Natural killer cell (primary cell): ENCODE data around the gene FABP1. TPM values are rescaled to one million over a fixed set of nuclear protein-coding genes. Genes with fewer than 3 reads are reported as not detected.

Source experiments
- ATAC-seq, 3 donors: fragments of 150-1000 bp in 2 of 3; fragments of 200-7000 bp in 1 of 3; cut with Tn5 transposase; 1 replicate in 1 of 3; 2 replicates in 2 of 3; pipeline ENCODE4 v1.10.0; 2021; ENCODE audit warnings: mild to moderate bottlenecking in 2 of 3, moderate library complexity in 2 of 3
- DNase-seq, 2 donors: peaks; one replicate each; pipeline versions ENCODE4 v3.0.0 to v3.0.0-alpha.2; 2013 to 2021; ENCODE audit warnings: mixed read lengths in 1 of 2
- H3K27ac ChIP-seq: one replicate; pipeline ENCODE4 v1.5.1; 2013; ENCODE audit warnings: mild to moderate bottlenecking, low read length
- H3K27me3 ChIP-seq: one replicate; pipeline ENCODE4 v1.6.1; 2013; ENCODE audit warnings: low read length; ENCODE audit not compliant: control insufficient read depth, insufficient read depth
- H3K36me3 ChIP-seq: one replicate; pipeline ENCODE4 v1.6.1; 2013; ENCODE audit warnings: low read length; ENCODE audit not compliant: control insufficient read depth, insufficient read depth
- H3K4me1 ChIP-seq: one replicate; pipeline ENCODE4 v1.6.1; 2013; ENCODE audit warnings: low read length; ENCODE audit not compliant: control insufficient read depth, insufficient read depth
- H3K4me3 ChIP-seq: one replicate; pipeline ENCODE4 v1.5.1; 2013; ENCODE audit warnings: low read length
- H3K9me3 ChIP-seq: one replicate; pipeline ENCODE4 v1.6.1; 2013; ENCODE audit warnings: low read length; ENCODE audit not compliant: control insufficient read depth, insufficient read depth
- H3K27ac Mint-ChIP-seq, 2 donors: one replicate each; pipeline ENCODE4 v1.8.0; 2022; ENCODE audit warnings: mild to moderate bottlenecking in 2 of 2, mixed read lengths in 2 of 2, moderate library complexity in 1 of 2
- H3K27me3 Mint-ChIP-seq, 2 donors: one replicate each; pipeline ENCODE4 v1.8.0; 2022; ENCODE audit warnings: low read depth in 2 of 2, mixed read lengths in 2 of 2
- H3K36me3 Mint-ChIP-seq: one replicate; pipeline ENCODE4 v1.8.0; 2022; ENCODE audit warnings: mixed read lengths
- H3K4me1 Mint-ChIP-seq, 2 donors: one replicate each; pipeline ENCODE4 v1.8.0; 2022; ENCODE audit warnings: mixed read lengths in 2 of 2
- H3K4me3 Mint-ChIP-seq: one replicate; pipeline ENCODE4 v1.8.0; 2022; ENCODE audit warnings: mild to moderate bottlenecking, moderate library complexity, mixed read lengths
- H3K9me3 Mint-ChIP-seq, 2 donors: one replicate each; pipeline ENCODE4 v1.8.0; 2022; ENCODE audit warnings: mixed read lengths in 2 of 2
- CTCF ChIP-seq: fragments of 200-600 bp; IDR thresholded peaks from one replicate; pipeline ENCODE4 v1.8.0; 2022; ENCODE audit warnings: antibody characterized with exemption
- WGBS: methylation state at CpG from one replicate; pipeline ENCODE4 v1.1.7; 2013; ENCODE audit warnings: missing lambda C conversion rate; ENCODE audit not compliant: insufficient coverage; 5-methylcytosine and 5-hydroxymethylcytosine counted together
- intact Hi-C: fragments of 100-400 bp; cut with micrococcal nuclease; formaldehyde crosslinking; loops from one replicate; pipeline ENCODE4 v1.14.2; 2022
- total RNA-seq, 4 donors: library from RNA; stranded (reverse); fragments of 120-200 nt in 1 of 4; gene quantifications; one replicate each; pipeline versions ENCODE4 v1.2.3 to v1.2.4, GENCODE V29; 2013 to 2022

Gene FABP1
- total RNA-seq, 3 donors from 2014 or later (not counting 1 experiment from before 2014, with no cell fraction given), result not detected

GRCh38 chr2:88113069-88113468, 14.8 kb downstream of the FABP1 start:
- H3K27me3 Mint-ChIP-seq, result peaks cover 2 to 29% of the 10 kb centered on the region in 2 donors
- Histone ChIP-seq H3K9me3 (no peaks in the 10 kb centered on the region), H3K36me3 (no peaks in the 10 kb centered on the region), H3K4me1 (no peaks in the 10 kb centered on the region), H3K27me3 (no peaks in the 10 kb centered on the region), H3K27ac (no peak overlapping the region), H3K4me3 (no peak overlapping the region)
- no peak for ATAC-seq
- H3K9me3 Mint-ChIP-seq, result no peaks in the 10 kb centered on the region
- no peak for DNase-seq
- H3K4me1 Mint-ChIP-seq, result no peaks in the 10 kb centered on the region
- H3K27ac Mint-ChIP-seq, result no peak overlapping the region
- no peak overlapping the region for H3K4me3 Mint-ChIP-seq
- intact Hi-C loops, result no loop called here
- no peak for TF ChIP-seq CTCF
- 100% methylated on average over 1 of the region's 2 CpGs for WGBS
- no peaks in the 10 kb centered on the region for H3K36me3 Mint-ChIP-seq

- Mint-ChIP-seq H3K36me3 (no peaks in the 10 kb centered on the region), H3K27ac (no peak overlapping the region), H3K9me3 (no peaks in the 10 kb centered on the region), H3K4me3 (no peak overlapping the region), H3K27me3 (peaks cover 0 to 12% of the 10 kb centered on the region in 2 donors), H3K4me1 (no peaks in the 10 kb centered on the region)
- no peaks in the 10 kb centered on the region for H3K4me1 ChIP-seq
- intact Hi-C loops, result no loop called here
- no peak for DNase-seq
- no peak overlapping the region for H3K4me3 ChIP-seq
- no peaks in the 10 kb centered on the region for H3K9me3 ChIP-seq
- no peaks in the 10 kb centered on the region for H3K27me3 ChIP-seq
- 41% methylated on average over 2 of the region's 2 CpGs for WGBS
- no peak for TF ChIP-seq CTCF
- H3K27ac ChIP-seq, result no peak overlapping the region
- no peaks in the 10 kb centered on the region for H3K36me3 ChIP-seq
- ATAC-seq, result no peak
These were observed 17.0 kb downstream of the FABP1 start for GRCh38 chr2:88110830-88111229.

DNA sequence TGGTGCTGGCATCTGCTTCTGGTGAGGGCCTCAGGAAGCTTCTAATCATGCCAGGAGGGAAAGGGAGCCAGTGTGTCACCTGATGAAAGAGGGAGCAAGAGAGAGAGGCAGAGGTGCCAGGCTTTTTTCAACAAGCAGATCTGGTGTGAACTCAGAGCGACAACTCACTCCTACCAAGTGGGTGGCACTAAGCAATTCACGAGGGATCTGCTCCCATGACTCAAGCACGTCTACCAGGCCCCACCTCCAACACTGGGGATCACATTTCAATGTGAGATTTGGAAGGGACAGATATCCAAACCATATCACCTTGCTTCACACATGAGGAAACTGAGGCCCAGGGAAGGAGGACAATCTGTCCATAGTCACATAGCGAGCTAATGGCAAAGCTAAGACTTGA, 19.1 kb downstream of the FABP1 start:
- H3K4me3 Mint-ChIP-seq, result no peak overlapping the region
- no peaks in the 10 kb centered on the region for H3K36me3 ChIP-seq
- intact Hi-C loops, result no loop called here
- no peaks in the 10 kb centered on the region for H3K9me3 ChIP-seq
- H3K27me3 ChIP-seq, result no peaks in the 10 kb centered on the region
- H3K27me3 Mint-ChIP-seq, result peaks cover 0 to 3% of the 10 kb centered on the region in 2 donors
- DNase-seq (no peak), ATAC-seq (no peak)
- no peak overlapping the region for H3K27ac Mint-ChIP-seq
- H3K4me1 Mint-ChIP-seq, result no peaks in the 10 kb centered on the region
- no peaks in the 10 kb centered on the region for H3K9me3 Mint-ChIP-seq
- H3K4me1 ChIP-seq, result no peaks in the 10 kb centered on the region
- H3K4me3 ChIP-seq, result no peak overlapping the region
- no peaks in the 10 kb centered on the region for H3K36me3 Mint-ChIP-seq
- TF ChIP-seq CTCF, result no peak
- H3K27ac ChIP-seq, result no peak overlapping the region
- WGBS, result 87% methylated on average over 4 of the region's 4 CpGs

DNA sequence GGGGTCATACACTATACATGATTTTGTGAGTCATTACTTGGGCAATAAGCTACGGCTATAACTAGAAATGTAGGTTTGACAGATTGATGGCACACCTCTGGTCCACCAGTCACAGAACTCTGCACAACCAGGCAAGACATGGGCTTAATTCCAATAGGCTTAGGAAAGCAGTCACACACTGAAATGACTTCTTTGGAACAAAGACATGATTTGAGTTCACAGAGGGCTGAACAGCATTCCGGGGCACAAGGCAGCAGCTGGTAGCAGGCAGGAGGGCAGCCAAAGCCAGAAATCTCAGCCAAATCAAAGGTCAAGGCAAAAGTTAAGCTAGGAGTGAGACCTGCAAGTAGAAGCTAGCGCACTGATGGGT, 27.4 kb downstream of the FABP1 start:
- Mint-ChIP-seq H3K4me1 (no peaks in the 10 kb centered on the region), H3K36me3 (no peaks in the 10 kb centered on the region), H3K4me3 (no peak overlapping the region), H3K9me3 (no peaks in the 10 kb centered on the region), H3K27ac (no peak overlapping the region), H3K27me3 (peaks cover 13 to 26% of the 10 kb centered on the region in 2 donors)
- no peak overlapping the region for H3K4me3 ChIP-seq
- H3K4me1 ChIP-seq, result no peaks in the 10 kb centered on the region
- ATAC-seq, result no peak
- 89% methylated on average over 3 of the region's 3 CpGs for WGBS
- no peaks in the 10 kb centered on the region for H3K36me3 ChIP-seq
- no peaks in the 10 kb centered on the region for H3K27me3 ChIP-seq
- no peak for DNase-seq
- no peak overlapping the region for H3K27ac ChIP-seq
- intact Hi-C loops, result no loop called here
- no peaks in the 10 kb centered on the region for H3K9me3 ChIP-seq
- TF ChIP-seq CTCF, result no peak
